ENCODE measurements around the gene NKRF.

DNA sequence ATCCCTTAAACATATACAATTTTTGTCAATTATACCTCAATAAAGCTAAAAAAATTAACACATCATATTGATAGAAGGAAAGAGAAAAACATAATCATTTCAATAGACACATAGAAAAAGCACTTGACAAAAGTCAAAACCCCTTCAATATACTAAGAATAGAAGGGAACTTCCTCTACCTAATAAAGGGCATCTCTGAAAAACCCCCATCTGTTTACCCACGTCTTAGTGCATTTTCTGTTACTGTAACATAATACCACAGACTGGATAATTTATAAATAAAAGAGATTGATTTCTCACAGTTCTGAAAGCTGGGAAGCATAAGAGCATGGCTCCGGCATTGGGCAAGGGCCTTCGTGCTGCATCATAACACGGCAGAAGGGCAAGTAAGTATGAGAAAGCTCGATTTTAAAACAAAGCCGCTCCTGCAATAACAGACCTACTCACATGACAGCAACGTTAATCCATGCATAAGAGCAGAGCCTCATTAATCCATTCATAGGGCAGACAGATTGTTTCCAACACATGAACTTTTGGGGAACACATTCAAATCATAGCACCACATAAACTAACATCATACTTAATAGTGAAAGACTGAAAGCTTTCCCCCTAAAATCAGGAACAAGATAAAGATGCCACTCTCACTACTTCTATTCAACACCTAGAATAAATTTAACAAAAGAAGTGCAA is 56.8 kb downstream of the NKRF start:
- TF ChIP-seq CTCF (IDR thresholded peaks at IDR 0.05; ENCODE audit: low read depth, low read length, poor library complexity, severe bottlenecking): no peak
- no peak for TF ChIP-seq EZH2phosphoT487 (IDR thresholded peaks at IDR 0.05; ENCODE audit: borderline replicate concordance, low read length)

Measured in DOHH2 (cell line).